HepG2 (cell line): ENCODE results near the gene FAM50A. TPM values are rescaled to one million over a fixed set of nuclear protein-coding genes. Genes with fewer than 3 reads are reported as not detected.
A peak's percentile ranks its signal among the peaks of the same experiment; 100 is the strongest.

Source experiments
- FOXK1 ChIP-seq: sonication (generic); formaldehyde crosslinking; IDR thresholded peaks from 2 replicates; pipeline ENCODE4 v1.4.0; 2020; ENCODE audit warnings: low read depth, missing genetic modification reagents, borderline replicate concordance
- HMGA1 ChIP-seq: sonication (generic); formaldehyde crosslinking; conservative IDR thresholded peaks from 2 replicates; pipeline ENCODE4 v1.4.0; 2020; ENCODE audit warnings: missing genetic modification reagents
- HOXA9 ChIP-seq: sonication (generic); formaldehyde crosslinking; IDR thresholded peaks from 2 replicates; pipeline ENCODE4 v1.8.1; 2022; ENCODE audit warnings: missing genetic modification reagents, mild to moderate bottlenecking, moderate library complexity, borderline replicate concordance
- KLF15 ChIP-seq: sonication (generic); formaldehyde crosslinking; IDR thresholded peaks from 2 replicates; pipeline ENCODE4 v1.8.1; 2023; ENCODE audit warnings: borderline replicate concordance, mild to moderate bottlenecking, inconsistent platforms, missing genetic modification reagents, mixed read lengths
- MAFK ChIP-seq, 2 experiments: IDR thresholded peaks in 1 of 2; conservative IDR thresholded peaks in 1 of 2; 2 replicates each; pipeline ENCODE4 v1.6.1; 2011; ENCODE audit warnings: improper control_type of control experiment in 2 of 2, low read length in 2 of 2
- MED13 ChIP-seq: sonication (generic); formaldehyde crosslinking; IDR thresholded peaks from 2 replicates; pipeline ENCODE4 v1.5.0; 2020; ENCODE audit warnings: missing genetic modification reagents
- MLLT10 ChIP-seq: sonication (generic); formaldehyde crosslinking; IDR thresholded peaks from 2 replicates; pipeline ENCODE4 v1.4.0; 2020; ENCODE audit warnings: missing genetic modification reagents
- MYC ChIP-seq: sonication (generic); formaldehyde crosslinking; IDR thresholded peaks from 2 replicates; pipeline ENCODE4 v1.9.0; 2021; ENCODE audit warnings: missing genetic modification reagents, borderline replicate concordance
- SAFB2 ChIP-seq: sonication (generic); formaldehyde crosslinking; IDR thresholded peaks from 2 replicates; pipeline ENCODE4 v1.5.1; 2020; ENCODE audit warnings: missing genetic modification reagents, low read depth, mild to moderate bottlenecking, borderline replicate concordance
- SKI ChIP-seq: fragments of 450-650 bp; IDR thresholded peaks from one replicate; pipeline ENCODE4 v1.6.1; 2018; ENCODE audit warnings: mild to moderate bottlenecking; ENCODE audit not compliant: partially characterized antibody
- SMARCC2 ChIP-seq: fragments of 450-650 bp; IDR thresholded peaks from 2 replicates; pipeline ENCODE4 v1.6.1; 2017; ENCODE audit warnings: antibody characterized with exemption, mild to moderate bottlenecking
- SYNCRIP ChIP-seq: fragments of 200-400 bp; formaldehyde crosslinking; IDR thresholded peaks from 2 replicates; pipeline ENCODE4 v1.6.1; 2018; ENCODE audit warnings: mild to moderate bottlenecking, low read depth, low read length; ENCODE audit not compliant: insufficient read depth
- TSC22D2 ChIP-seq: sonication (generic); formaldehyde crosslinking; IDR thresholded peaks from 2 replicates; pipeline ENCODE4 v1.5.1; 2020; ENCODE audit warnings: missing genetic modification reagents, mild to moderate bottlenecking, borderline replicate concordance
- ZBTB44 ChIP-seq: sonication (generic); formaldehyde crosslinking; IDR thresholded peaks from 2 replicates; pipeline ENCODE4 v1.4.0; 2020; ENCODE audit warnings: missing genetic modification reagents
- ZFP82 ChIP-seq: sonication (generic); formaldehyde crosslinking; IDR thresholded peaks from 2 replicates; pipeline ENCODE4 v1.5.1; 2020; ENCODE audit warnings: mild to moderate bottlenecking, missing genetic modification reagents, borderline replicate concordance
- ZIK1 ChIP-seq: sonication (generic); formaldehyde crosslinking; IDR thresholded peaks from 2 replicates; pipeline ENCODE4 v1.5.0; 2020; ENCODE audit warnings: mild to moderate bottlenecking, low read depth, missing genetic modification reagents, borderline replicate concordance
- ZNF570 ChIP-seq: sonication (generic); formaldehyde crosslinking; IDR thresholded peaks from 2 replicates; pipeline ENCODE4 v1.4.0; 2020; ENCODE audit warnings: mild to moderate bottlenecking, missing genetic modification reagents, borderline replicate concordance
- ZNF619 ChIP-seq: sonication (generic); formaldehyde crosslinking; IDR thresholded peaks from 2 replicates; pipeline ENCODE4 v1.4.0; 2020; ENCODE audit warnings: mild to moderate bottlenecking, missing genetic modification reagents
- ZNF713 ChIP-seq: sonication (generic); formaldehyde crosslinking; IDR thresholded peaks from 2 replicates; pipeline ENCODE4 v1.4.0; 2020; ENCODE audit warnings: mild to moderate bottlenecking, missing genetic modification reagents
- ZSCAN5A ChIP-seq: sonication (generic); formaldehyde crosslinking; IDR thresholded peaks from 2 replicates; pipeline ENCODE4 v1.8.0; 2022; ENCODE audit warnings: mild to moderate bottlenecking, missing genetic modification reagents, borderline replicate concordance
- polyA plus RNA-seq, 8 experiments: library from polyadenylated mRNA; depleted of rRNA in 3 of 8; stranded (reverse) in 7 of 8; unstranded in 1 of 8; fragments of >200 nt; fragmentation: Illumina TruSeq in 4 of 8; extraction: Trizol in 4 of 8; gene quantifications; 2 replicates each; pipeline versions ENCODE4 v1.2.1 to v1.2.3, GENCODE V29; 2011 to 2016; ENCODE audit warnings: low read depth in 4 of 8, missing spikeins in 1 of 8, mixed read lengths in 1 of 8; ENCODE audit not compliant: insufficient read depth in 1 of 8
- total RNA-seq, 5 experiments: library from RNA; depleted of rRNA; stranded (reverse); fragments of >200 nt; fragmentation: Illumina TruSeq; extraction: Trizol; gene quantifications; 2 replicates each; pipeline ENCODE4 v1.2.3, GENCODE V29; 2016; ENCODE audit warnings: low read depth in 1 of 5
- TF ChIP-seq, protein P1 (sequence below): sonication (generic); formaldehyde crosslinking; IDR thresholded peaks from 2 replicates; pipeline ENCODE4 v1.9.0; 2021; ENCODE audit warnings: missing genetic modification reagents, borderline replicate concordance
- TF ChIP-seq, protein P2 (sequence below): sonication (generic); formaldehyde crosslinking; IDR thresholded peaks from 2 replicates; pipeline ENCODE4 v1.4.0; 2020; ENCODE audit warnings: missing genetic modification reagents, mild to moderate bottlenecking, borderline replicate concordance

Gene FAM50A
- total and polyA plus RNA-seq, 2 of the 13 experiments (the other 11 are each of a cell fraction or from before 2014, with no cell fraction given): 30.7 to 40.7 TPM

GRCh38 chrX:154398668-154399526 is 45.0 kb upstream of the FAM50A start (continued):
- TF ChIP-seq, protein P1, sequence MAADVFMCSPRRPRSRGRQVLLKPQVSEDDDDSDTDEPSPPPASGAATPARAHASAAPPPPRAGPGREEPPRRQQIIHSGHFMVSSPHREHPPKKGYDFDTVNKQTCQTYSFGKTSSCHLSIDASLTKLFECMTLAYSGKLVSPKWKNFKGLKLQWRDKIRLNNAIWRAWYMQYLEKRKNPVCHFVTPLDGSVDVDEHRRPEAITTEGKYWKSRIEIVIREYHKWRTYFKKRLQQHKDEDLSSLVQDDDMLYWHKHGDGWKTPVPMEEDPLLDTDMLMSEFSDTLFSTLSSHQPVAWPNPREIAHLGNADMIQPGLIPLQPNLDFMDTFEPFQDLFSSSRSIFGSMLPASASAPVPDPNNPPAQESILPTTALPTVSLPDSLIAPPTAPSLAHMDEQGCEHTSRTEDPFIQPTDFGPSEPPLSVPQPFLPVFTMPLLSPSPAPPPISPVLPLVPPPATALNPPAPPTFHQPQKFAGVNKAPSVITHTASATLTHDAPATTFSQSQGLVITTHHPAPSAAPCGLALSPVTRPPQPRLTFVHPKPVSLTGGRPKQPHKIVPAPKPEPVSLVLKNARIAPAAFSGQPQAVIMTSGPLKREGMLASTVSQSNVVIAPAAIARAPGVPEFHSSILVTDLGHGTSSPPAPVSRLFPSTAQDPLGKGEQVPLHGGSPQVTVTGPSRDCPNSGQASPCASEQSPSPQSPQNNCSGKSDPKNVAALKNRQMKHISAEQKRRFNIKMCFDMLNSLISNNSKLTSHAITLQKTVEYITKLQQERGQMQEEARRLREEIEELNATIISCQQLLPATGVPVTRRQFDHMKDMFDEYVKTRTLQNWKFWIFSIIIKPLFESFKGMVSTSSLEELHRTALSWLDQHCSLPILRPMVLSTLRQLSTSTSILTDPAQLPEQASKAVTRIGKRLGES: no peak
- no peak for TF ChIP-seq ZIK1 (CRISPR knock-in tag)
- TF ChIP-seq MLLT10: no peak
- TF ChIP-seq ZNF713 (CRISPR knock-in tag): no peak
- no peak for TF ChIP-seq MED13 (CRISPR knock-in tag)
- TF ChIP-seq MAFK (conservative IDR thresholded peaks at IDR 0.05 in 1 of 2, IDR thresholded peaks at IDR 0.05 in 1 of 2; ENCODE audit: low read length in 2 of 2): no peak
- TF ChIP-seq ZNF570: no peak
- TF ChIP-seq TSC22D2: no peak
- TF ChIP-seq, protein P2, sequence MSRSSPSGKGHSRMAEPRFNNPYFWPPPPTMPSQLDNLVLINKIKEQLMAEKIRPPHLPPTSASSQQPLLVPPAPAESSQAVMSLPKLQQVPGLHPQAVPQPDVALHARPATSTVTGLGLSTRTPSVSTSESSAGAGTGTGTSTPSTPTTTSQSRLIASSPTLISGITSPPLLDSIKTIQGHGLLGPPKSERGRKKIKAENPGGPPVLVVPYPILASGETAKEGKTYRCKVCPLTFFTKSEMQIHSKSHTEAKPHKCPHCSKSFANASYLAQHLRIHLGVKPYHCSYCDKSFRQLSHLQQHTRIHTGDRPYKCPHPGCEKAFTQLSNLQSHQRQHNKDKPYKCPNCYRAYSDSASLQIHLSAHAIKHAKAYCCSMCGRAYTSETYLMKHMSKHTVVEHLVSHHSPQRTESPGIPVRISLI (CRISPR knock-in tag): no peak
- no peak for TF ChIP-seq HMGA1 (CRISPR knock-in tag)
- peak; percentile 82 for TF ChIP-seq MYC (CRISPR knock-in tag)
- TF ChIP-seq ZNF619 (CRISPR knock-in tag): no peak
- TF ChIP-seq SAFB2 (CRISPR knock-in tag): no peak
- no peak for TF ChIP-seq ZSCAN5A (CRISPR knock-in tag)
- TF ChIP-seq HOXA9 (CRISPR knock-in tag): 0 out of 2 replicates have a peak, but pooled peaks have one; percentile 5
- no peak for TF ChIP-seq KLF15 (CRISPR knock-in tag)
- no peak for TF ChIP-seq ZFP82 (CRISPR knock-in tag)
- TF ChIP-seq SKI: no peak
- no peak for TF ChIP-seq ZBTB44 (CRISPR knock-in tag)
- no peak for TF ChIP-seq FOXK1 (CRISPR knock-in tag)
- no peak for TF ChIP-seq SMARCC2
- TF ChIP-seq SYNCRIP: no peak
